Type B pancreatic cell (in vitro differentiated cells): ENCODE results near the gene PLB1. TPM values are rescaled to one million over a fixed set of nuclear protein-coding genes. Genes with fewer than 3 reads are reported as not detected.
A peak's percentile ranks its signal among the peaks of the same experiment; 100 is the strongest.

Experiments
- DNase-seq: peaks from one replicate; pipeline ENCODE4 v3.0.0; 2021; ENCODE audit warnings: mixed read lengths; ENCODE audit not compliant: unreplicated experiment; ENCODE audit errors: extremely low spot score
- H3K27ac Mint-ChIP-seq: 2 replicates; pipeline ENCODE4 v1.8.0; 2021; ENCODE audit warnings: mild to moderate bottlenecking, mixed read lengths
- H3K27me3 Mint-ChIP-seq: 2 replicates; pipeline ENCODE4 v1.8.0; 2021; ENCODE audit warnings: mixed read lengths
- H3K36me3 Mint-ChIP-seq: 2 replicates; pipeline ENCODE4 v1.8.0; 2021; ENCODE audit warnings: mixed read lengths
- H3K4me1 Mint-ChIP-seq: one replicate; pipeline ENCODE4 v1.8.0; 2021; ENCODE audit warnings: mixed read lengths; ENCODE audit not compliant: unreplicated experiment
- H3K4me3 Mint-ChIP-seq: 2 replicates; pipeline ENCODE4 v1.8.0; 2021; ENCODE audit warnings: mild to moderate bottlenecking, mixed read lengths
- H3K9me3 Mint-ChIP-seq: 2 replicates; pipeline ENCODE4 v1.8.0; 2021; ENCODE audit warnings: mixed read lengths
- CTCF ChIP-seq: fragments of 200-600 bp; sonication (generic); conservative IDR thresholded peaks from 2 replicates; pipeline ENCODE4 v1.5.0; 2021; ENCODE audit warnings: antibody characterized with exemption, mild to moderate bottlenecking
- total RNA-seq: library from RNA; stranded (reverse); gene quantifications from 2 replicates; pipeline ENCODE4 v1.2.1, GENCODE V29; 2021; ENCODE audit warnings: low replicate concordance

Gene PLB1
- total RNA-seq, 1 donor from 2014 or later: 1.9 TPM

DNA sequence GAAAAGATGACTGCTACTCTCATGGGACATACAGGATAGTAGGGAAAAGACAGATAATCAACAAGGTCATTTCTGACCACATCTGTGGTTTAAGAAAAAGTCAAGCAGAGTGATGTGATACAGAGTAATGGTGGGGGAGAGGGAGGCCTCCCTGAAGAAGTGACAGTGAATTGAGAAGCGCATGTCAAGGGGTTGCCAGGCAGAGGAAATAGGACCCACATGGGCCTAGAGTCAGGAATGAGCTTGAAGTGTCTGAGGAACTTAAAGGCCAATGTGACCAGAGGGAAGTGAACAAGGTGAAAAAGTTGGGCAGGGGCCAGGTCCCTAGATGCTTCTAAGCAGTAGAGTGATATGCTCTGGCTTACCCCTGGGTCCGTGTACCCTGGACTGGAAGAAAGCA lies 142.2 kb downstream of the PLB1 start:
- peak overlapping the region; percentile 35 for H3K27ac Mint-ChIP-seq
- H3K27me3 Mint-ChIP-seq: no peaks in the 10 kb centered on the region
- H3K9me3 Mint-ChIP-seq: no peaks in the 10 kb centered on the region
- no peak for DNase-seq
- no peak for TF ChIP-seq CTCF
- H3K4me3 Mint-ChIP-seq: no peak overlapping the region
- H3K36me3 Mint-ChIP-seq: no peaks in the 10 kb centered on the region
- H3K4me1 Mint-ChIP-seq: peaks cover 39% of the 10 kb centered on the region

DNA sequence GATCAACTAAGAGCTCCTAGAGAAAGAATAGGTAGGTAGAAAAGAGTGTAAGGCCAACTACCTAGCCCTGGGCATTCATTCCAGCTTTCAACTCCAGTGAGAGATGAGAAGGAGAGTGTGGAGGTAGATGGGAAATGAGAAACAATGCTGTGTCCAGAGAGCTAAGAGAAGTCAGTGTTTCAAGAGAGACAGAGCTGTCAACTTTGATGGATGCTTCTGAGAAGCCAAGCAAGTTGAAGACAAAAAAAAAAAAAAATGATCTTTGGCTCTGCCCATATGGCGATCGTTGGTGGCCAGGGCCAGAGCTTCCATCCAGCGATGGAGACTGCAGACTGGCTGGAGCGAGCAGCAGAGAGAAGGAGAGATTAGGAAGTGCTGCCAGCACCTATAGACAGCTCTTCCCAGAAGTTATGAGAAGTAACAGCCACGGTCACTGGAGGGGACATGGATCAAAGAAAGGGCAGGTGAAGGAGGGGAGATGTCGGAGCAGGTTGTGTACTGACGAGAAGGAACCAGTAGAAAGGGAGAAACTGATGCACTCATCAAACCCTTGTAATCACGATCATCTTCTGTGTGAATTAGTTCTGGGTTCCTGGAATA lies 143.3 kb downstream of the PLB1 start:
- H3K4me1 Mint-ChIP-seq: peaks cover 40% of the 10 kb centered on the region
- H3K4me3 Mint-ChIP-seq: no peak overlapping the region

DNA sequence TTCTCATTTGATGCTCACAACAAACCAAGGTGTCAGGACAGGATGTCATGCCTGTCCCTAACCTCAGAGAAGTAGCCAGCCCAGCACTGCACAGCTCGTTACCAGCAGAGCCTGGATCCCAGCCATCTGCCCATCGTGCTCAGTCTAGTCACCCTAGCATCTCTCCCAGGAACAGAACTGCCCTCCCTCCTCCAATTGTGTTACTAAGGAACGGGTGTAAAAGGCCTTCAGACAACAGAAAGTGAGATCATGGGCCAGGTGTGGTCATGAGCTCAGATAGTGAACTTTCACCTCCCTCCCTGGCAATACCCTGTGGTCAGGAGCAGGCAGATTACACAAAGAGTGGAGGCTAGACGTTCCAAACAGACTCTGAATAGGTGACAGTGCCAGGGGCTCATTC lies 144.0 kb downstream of the PLB1 start:
- H3K27ac Mint-ChIP-seq: peak overlapping the region; percentile 78

More for the DNA sequence above, 143.3 kb downstream of the PLB1 start:
- H3K27ac Mint-ChIP-seq: peak overlapping the region; percentile 78
- no peak for TF ChIP-seq CTCF
- no peaks in the 10 kb centered on the region for H3K9me3 Mint-ChIP-seq
- H3K27me3 Mint-ChIP-seq: no peaks in the 10 kb centered on the region
- no peak for DNase-seq
- H3K36me3 Mint-ChIP-seq: no peaks in the 10 kb centered on the region

DNA sequence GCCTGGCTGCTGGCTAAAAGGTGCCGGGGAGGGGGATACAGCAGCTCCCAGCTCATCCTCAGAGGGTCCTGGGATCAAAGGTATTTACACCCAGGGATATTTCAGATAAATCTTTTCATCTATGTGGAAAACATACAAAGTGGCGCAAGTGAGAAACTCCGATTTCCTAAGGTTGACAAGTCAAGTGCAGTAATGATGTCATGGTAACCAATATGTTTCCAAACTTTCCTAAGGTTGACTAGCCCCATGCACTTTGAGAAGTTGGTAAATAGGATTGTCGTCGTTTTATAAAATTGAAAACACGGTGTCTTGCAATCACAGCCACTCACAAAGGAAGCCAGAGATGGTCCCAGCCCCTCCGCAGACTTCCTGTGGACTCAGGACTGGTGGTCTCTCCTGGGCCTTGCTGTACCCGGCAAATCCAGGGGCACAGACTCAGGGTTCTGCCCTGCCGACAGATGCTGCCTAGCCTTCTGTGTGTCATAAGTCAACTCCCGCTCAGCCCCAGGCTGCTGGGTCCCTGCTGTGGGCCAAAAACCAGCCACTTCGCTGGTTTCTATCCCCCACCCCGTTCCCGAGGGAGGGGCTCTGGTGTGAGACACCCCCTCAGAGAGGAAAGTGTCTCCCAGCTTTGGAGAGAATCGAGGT lies 144.5 kb downstream of the PLB1 start:
- DNase-seq: no peak
- TF ChIP-seq CTCF: no peak
- Mint-ChIP-seq H3K9me3 (no peaks in the 10 kb centered on the region), H3K4me1 (peaks cover 39% of the 10 kb centered on the region), H3K27ac (peak overlapping the region; percentile 78), H3K4me3 (no peak overlapping the region), H3K36me3 (no peaks in the 10 kb centered on the region), H3K27me3 (no peaks in the 10 kb centered on the region)

More for the DNA sequence above, 144.0 kb downstream of the PLB1 start:
- Mint-ChIP-seq H3K36me3 (no peaks in the 10 kb centered on the region), H3K9me3 (no peaks in the 10 kb centered on the region), H3K4me3 (no peak overlapping the region), H3K27me3 (no peaks in the 10 kb centered on the region), H3K4me1 (peaks cover 41% of the 10 kb centered on the region)
- no peak for TF ChIP-seq CTCF
- DNase-seq: no peak

DNA sequence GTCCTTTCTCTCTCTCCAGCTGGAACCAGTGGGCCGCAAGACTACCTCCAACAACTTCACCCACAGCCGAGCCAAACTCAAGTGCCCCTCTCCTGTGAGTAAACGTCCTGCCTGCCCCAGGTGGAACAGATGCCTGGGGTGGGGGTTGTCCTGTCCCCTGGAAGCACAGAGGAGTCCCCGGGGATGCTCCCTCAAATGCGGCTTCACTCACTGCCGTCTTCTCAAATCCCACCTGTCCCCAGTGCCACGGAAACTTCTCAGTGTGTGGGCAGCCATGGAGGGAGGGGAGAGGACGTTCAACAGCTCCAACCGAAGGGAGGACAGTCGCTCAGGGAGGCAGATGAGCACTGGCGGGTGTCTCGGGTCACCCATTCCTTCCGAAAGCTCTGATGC lies 145.0 kb downstream of the PLB1 start:
- Mint-ChIP-seq H3K4me1 (peaks cover 39% of the 10 kb centered on the region), H3K9me3 (no peaks in the 10 kb centered on the region), H3K27ac (no peak overlapping the region), H3K4me3 (no peak overlapping the region), H3K27me3 (no peaks in the 10 kb centered on the region), H3K36me3 (no peaks in the 10 kb centered on the region)
- no peak for DNase-seq
- no peak for TF ChIP-seq CTCF
